Astrocyte of the cerebellum (primary cell): ENCODE results near the gene HMGB1.

Source experiments
- DNase-seq: peaks from one replicate; pipeline ENCODE4 v3.0.0-alpha.2; 2011; ENCODE audit warnings: low read depth
- H3K4me3 ChIP-seq: 2 replicates; pipeline ENCODE4 v1.5.1; 2011; ENCODE audit warnings: mild to moderate bottlenecking, low read depth, low read length, moderate library complexity
- CTCF ChIP-seq: IDR thresholded peaks from 2 replicates; pipeline ENCODE4 v1.5.1; 2012; ENCODE audit warnings: low read length, low read depth, moderate library complexity, mild to moderate bottlenecking; ENCODE audit errors: missing control alignments
- in situ Hi-C: cut with HindIII; loops from 2 replicates; pipeline ENCODE4 v1.10.0; 2017; ENCODE audit warnings: low sequenced_read_pairs

Gene HMGB1

DNA sequence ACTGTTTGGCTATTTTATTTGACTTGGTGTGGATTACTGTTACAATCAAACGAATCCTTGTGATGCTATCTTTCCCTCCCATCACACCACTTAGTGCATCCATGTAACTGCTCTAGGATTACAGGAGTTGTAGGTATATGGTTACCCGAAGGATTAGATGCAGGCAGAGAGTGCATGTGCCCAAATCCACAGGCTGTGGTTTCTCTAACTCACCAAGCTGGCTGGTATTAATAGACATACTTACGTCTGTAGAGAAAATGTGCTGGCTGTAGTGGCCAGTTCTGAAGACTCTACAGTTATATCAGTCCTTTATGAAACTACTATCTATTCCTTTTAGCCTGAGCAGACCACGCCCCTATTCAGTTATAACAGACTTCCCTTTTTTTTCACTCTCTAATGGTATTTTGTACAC lies 1.1 kb upstream of the HMGB1 start:
- H3K4me3 ChIP-seq = no peak overlapping the region
- TF ChIP-seq CTCF = no peak
- no peak for DNase-seq
- in situ Hi-C loops = no loop called here

- in situ Hi-C loops = no loop called here
- no peak for TF ChIP-seq CTCF
- peak overlapping the region; percentile 57 for H3K4me3 ChIP-seq
- DNase-seq = no peak
Measured at GRCh38 chr13:30466358-30466714, 600 bp upstream of the HMGB1 start.

- no peak for TF ChIP-seq CTCF
- H3K4me3 ChIP-seq = peak overlapping the region; percentile 57
- in situ Hi-C loops = no loop called here
- no peak for DNase-seq
Measured at GRCh38 chr13:30465343-30465592, 468 bp downstream of the HMGB1 start.

DNA sequence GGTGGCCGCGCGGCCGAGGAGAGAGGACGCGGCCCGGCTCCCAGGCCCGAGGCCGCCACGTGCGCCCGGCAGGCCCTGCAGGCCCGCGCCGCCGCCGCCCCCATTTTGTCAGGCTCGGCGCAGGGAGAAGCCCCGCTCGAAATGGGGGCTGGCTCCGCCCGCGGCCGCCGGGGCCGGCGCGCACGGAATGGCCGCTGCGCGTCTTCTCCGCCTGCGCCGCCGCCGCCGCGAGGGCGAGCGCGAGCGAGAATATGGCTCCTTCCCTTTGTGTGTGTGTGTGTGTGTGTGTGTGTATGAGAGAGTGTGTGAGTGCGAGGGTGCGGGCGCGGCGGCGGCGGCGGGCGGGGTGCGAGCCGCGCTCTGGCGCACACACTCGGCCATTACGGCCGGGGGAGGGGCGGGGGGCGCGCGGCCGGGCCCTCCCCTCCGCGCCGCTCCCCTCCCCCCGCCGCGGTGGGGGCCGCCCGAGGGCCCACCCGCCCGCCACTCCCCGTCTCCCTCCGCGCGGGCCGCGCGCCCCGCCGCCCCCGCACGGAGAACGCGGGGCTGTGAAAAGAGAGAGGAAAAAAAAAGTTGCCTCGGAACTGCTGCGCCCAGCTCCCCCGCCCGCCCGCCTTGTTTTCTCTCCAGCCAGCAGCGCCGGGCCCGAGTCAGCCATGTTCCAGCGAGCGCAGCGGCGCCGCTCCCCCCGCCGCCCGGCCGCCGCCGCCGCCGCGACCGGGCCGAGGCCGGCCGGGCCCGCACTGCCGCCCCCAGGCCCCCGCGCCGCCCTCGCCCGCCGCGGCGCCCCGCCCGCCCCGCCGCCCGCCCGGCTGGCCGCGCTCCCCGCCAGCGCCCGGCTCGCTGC lies 1.0 kb downstream of the HMGB1 start:
- peak overlapping the region; percentile 72 for H3K4me3 ChIP-seq
- in situ Hi-C loops = no loop called here
- DNase-seq = peak; percentile 57
- no peak for TF ChIP-seq CTCF

- in situ Hi-C loops = no loop called here
- no peak for DNase-seq
Measured at GRCh38 chr13:30463787-30464495, 1.8 kb downstream of the HMGB1 start.

More at GRCh38 chr13:30463787-30464495, 1.8 kb downstream of the HMGB1 start:
- no peak for TF ChIP-seq CTCF
- peak overlapping the region; percentile 72 for H3K4me3 ChIP-seq
